GM04503 (cell line): Measurements from ENCODE around the gene KRTAP4-6.
"Not testable (repeated sequence)": the region's sequence is repeated elsewhere in the genome, so short reads cannot be mapped to it uniquely, and the experiment has no call there.

ENCODE experiments used
- DNase-seq: peaks from one replicate; pipeline ENCODE4 v3.0.0-alpha.2; 2012; ENCODE audit warnings: low read depth

Gene KRTAP4-6

DNA sequence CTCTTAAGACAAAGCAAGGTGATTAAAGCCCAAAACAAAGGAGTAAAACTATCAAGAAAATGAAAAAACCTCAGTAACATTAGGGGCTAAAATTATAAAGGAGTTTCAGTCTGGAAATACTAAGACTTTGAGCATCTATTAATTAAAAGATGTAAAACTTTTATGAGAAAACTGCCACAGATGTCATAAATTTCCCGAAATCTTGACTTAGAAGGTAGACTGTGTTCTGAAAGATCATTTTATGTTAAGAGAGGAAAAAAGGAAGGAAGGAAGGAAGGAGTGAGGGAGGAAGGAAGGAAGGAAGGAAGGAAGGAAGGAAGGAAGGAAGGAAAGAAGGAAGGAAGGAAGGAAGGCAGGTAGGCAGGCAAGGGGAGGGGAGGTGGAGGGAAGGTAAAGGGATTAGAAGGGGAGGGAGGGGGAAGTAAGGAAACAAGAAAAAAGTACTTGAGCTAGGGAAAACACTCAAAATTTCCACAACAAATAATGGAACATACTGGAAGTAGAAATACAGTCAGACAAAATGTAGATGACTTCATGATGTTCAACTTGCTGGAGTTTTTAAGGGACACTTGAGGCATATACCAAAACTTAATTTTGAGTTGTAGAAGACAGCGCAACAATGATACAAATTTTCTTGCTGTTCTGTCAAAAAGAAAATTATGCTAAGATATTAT is 7.3 kb upstream of the KRTAP4-6 start:
- no peak for DNase-seq

DNA sequence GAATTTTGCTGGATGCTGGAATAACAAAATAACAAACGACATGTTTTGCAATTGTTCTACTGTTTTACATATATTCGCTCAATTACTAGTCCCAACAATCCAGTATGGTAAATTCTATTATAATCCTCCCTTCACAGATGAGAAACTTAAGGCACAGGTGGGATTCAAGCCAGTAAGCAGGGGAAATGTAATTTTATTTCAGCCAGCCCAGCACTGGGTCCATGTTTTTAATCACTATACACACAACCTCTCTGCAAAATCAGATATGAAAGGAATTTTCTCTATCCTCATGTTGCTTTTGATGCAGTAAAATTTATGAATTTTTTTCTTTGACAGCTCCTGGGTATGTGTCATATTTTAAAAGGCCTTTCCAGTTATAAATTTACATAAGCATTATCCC is 4.9 kb upstream of the KRTAP4-6 start:
- no peak for DNase-seq

DNA sequence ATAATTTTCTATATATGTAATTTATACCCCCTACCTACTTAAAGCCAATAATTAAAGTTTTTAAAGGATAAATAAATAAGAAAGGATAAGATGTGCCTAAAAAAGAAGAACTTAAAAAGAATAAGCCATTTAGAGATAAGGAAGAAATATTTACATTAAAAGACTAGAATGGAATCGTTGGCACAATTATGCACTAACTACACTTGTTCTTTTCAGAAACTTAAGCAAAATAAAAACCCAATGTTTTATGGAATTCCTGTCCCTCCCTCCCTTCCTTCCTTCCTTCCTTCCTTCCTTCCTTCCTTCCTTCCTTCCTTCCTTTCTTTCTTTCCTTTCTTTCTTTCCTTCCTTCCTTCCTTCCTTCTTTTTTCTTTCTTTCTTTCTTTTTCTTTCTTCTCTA is 4.5 kb upstream of the KRTAP4-6 start:
- DNase-seq: no peak

- no peak for DNase-seq
These were observed 1.0 kb upstream of the KRTAP4-6 start for GRCh38 chr17:41141361-41141760.

GRCh38 chr17:41139865-41140264 is 479 bp downstream of the KRTAP4-6 start:
- not testable (repeated sequence) for DNase-seq

GRCh38 chr17:41133880-41134735 is 6.2 kb downstream of the KRTAP4-6 start:
- DNase-seq: no peak

- no peak for DNase-seq
These were observed 8.4 kb downstream of the KRTAP4-6 start for GRCh38 chr17:41131979-41132378.

DNA sequence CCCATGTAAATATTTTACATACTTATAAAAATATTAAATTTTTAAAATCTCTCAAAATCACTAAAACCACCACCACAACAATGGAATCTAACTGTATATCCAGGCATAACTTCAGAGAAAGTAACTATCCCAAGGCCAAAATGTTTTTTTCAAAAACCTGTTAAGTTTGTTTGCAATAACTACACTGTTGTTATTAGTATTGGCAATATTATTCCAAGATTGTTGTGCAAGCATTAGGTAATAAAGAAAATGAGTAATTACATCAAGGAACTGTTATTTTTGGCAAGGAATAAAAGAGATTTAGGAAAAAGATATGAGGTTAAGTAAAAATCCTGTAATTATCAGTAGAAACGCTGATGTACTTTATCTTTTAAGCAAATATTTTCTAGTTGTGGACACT is 13.0 kb downstream of the KRTAP4-6 start:
- DNase-seq: no peak

DNA sequence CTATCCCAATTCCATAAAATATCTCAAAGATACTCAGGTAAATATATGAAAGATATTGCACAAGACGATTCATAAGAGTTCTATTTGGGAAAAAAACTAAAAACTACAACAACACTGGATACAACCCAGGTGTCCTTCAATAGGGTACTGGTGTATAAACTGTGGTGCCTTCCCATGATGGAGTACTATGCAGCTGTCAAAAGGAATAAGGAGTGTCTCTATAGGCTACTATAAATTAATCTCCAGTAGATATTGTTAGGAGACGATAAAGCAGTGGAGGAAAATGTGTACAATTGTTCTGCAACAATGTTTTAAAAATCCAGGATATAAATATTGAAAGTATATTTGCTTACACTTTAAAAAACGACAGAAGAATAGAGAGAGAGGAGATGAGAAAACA is 13.9 kb downstream of the KRTAP4-6 start:
- DNase-seq: no peak

DNA sequence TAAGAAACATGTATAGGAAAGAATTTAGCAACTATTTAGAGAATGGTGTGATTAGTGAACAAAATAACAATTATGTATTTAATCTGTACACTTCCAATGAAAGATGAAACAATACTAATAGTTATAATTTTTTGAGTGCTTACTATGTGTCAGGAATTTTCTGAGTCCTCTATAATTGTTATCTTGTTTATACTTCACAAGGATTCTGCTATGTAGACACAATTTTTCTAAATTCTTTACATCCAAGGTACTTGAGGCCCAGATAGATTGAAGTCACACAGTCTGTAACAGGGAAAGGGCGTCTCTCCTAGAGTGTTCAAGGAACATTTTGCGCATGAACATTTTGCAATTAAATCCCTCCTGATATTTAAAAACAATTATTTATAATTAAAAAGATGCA is 15.3 kb downstream of the KRTAP4-6 start:
- no peak for DNase-seq

DNA sequence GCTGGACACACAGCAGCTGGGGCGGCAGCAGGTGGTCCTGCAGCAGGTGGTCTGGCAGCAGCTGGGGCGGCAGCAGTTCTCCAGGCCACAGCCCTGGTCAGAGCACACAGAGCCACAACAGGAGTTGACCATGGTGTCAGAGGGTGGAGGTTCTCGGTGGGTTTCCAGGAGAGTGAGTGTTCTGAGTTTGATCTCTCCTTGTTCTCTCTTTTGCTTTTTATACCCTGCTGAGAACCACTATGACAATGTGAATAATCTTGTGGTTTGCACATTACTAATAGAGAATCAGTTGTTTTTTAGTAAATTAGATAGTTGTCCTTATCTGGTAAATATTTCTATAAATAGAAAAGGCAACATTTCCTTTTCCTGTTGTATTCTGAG is 16.4 kb downstream of the KRTAP4-6 start, which contains the start of gene KRTAP4-12:
Gene KRTAP4-12 (minus strand): TSS at position 192 of the 381 bp plus-strand sequence. CDS start 60 bp downstream, at position 132.
- not testable (repeated sequence) for DNase-seq

DNA sequence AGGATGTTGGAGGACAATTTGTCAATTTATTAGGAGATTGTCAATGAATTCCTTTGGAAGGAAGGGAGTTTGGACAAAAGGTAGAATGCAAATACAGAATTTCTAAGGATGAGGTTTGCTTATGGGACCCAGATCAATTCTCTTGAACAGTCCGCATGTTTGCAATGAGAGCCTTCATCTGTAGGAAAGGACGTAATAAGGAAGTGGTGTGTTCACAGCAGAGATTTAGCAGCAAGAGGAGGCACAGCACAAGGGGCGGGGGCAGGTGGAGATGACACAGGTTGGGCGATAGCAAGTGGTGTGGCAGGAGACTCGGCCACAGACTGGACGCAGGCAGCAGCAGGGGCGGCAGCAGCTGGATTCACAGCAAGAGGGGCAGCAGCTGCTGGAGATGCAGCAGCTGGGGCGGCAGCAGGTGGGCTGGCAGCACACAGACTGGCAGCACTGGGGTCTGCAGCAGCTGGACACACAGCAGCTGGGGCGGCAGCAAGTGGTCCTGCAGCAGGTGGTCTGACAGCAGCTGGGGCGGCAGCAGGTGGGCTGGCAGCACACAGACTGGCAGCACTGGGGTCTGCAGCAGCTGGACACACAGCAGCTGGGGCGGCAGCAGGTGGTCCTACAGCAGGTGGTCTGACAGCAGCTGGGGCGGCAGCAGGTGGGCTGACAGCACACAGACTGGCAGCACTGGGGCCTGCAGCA is 16.9 kb downstream of the KRTAP4-6 start:
- not testable (repeated sequence) for DNase-seq

GRCh38 chr17:41121742-41122141 is 18.6 kb downstream of the KRTAP4-6 start:
- no peak for DNase-seq

DNA sequence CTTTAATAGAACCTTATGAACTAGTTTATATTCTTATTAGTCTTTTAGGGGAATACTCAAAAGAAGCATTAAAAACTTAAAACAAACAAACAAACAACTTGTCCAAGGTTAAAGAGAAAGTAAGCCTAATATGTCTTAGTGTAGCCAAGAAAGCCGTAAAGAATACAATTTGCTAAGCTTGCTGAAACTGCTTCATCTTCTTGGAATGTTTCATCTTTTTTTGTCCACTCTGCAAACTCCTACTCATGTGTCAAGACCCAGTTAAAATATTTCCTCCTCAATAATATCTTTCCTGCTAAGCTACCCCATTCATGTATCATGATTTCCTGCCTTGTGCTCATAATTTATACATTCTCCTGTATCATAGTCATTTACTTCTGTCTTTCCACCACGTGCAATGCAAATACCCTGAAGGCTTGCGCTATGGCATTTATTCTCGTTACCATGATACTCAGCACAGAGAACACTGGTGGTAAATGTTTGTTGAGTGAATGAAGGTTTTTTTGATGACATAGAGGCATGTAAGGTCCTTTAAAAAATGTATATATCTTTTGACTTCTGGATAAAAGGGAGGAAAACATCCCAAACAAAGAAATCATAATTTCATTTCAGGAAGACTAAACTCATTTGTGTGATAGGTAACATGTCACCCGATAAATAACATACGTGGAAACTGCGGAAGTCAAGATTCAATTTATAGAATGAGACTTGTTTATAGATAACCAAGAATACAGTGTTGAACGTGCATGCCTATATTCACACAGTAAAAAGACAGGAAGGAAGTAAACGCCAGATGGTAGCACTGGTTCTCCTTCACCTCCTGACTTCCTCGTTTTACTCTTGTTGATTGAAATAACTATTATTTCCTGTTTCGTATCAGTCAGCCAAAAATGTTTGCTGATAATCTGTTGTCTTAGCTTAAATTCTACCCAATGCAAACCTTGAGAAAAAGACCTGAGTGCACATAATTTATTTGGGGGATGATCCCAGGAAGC is 20.4 kb downstream of the KRTAP4-6 start:
- DNase-seq: not testable (repeated sequence)

GRCh38 chr17:41118721-41119120 is 21.6 kb downstream of the KRTAP4-6 start:
- DNase-seq: no peak

GRCh38 chr17:41117846-41118386 is 22.4 kb downstream of the KRTAP4-6 start, which contains the start of gene KRTAP4-11:
Gene KRTAP4-11, minus strand, starts transcription at chr17:41118373. Its CDS starts 58 bp downstream, at chr17:41118315.
- DNase-seq: not testable (repeated sequence)

DNA sequence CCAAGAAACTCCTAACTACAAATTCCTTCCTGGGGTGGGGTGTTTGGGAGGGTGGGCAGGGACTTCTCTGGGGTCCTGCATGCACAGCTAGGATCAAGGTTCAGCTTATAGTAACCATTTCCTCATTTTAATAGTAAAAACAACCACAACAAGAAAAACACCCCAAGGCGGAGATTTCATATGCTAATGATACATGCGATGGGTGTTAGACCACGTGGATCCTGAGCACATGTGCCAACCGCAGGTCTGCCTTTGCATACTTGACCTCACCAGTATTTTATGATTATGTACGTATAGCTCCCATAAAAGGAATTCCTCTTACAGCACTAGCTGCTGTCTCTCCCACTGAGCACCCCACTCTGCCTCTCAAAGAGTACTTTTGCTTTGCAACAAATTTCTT is 24.0 kb downstream of the KRTAP4-6 start:
- no peak for DNase-seq

DNA sequence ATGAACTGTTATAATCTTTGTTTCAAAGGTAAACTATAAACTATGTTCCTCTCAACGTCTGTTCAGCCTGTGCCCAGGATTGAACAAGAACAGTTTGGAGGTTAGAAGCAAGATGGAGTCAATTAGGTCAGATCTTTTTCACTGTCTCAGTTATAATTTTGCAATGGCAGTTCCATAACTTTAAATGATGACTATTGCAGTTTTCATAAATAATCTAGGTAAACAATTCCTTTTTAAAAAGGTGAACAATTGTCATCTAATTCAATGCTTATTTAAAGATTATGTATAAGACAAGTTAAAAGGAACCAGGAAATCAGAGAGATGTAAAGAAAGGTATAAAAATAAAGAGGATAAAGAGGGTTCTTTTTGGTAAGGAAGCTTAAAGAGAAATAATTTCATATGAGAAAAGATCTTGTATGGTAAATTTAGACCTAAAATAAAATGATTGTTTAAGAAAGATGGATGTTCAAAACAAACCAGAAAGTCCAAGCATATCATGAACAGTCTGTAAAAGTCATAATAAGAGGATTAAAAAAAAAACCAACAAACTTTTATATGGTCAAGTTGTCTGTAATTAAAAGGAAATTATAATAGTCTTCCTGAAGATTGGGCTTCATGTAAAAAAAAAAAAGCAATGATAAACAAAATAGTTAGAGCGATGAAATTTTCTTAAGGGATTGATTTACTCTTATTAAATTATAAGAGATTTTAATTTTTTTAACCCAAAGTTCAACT is 29.0 kb downstream of the KRTAP4-6 start:
- no peak for DNase-seq

DNA sequence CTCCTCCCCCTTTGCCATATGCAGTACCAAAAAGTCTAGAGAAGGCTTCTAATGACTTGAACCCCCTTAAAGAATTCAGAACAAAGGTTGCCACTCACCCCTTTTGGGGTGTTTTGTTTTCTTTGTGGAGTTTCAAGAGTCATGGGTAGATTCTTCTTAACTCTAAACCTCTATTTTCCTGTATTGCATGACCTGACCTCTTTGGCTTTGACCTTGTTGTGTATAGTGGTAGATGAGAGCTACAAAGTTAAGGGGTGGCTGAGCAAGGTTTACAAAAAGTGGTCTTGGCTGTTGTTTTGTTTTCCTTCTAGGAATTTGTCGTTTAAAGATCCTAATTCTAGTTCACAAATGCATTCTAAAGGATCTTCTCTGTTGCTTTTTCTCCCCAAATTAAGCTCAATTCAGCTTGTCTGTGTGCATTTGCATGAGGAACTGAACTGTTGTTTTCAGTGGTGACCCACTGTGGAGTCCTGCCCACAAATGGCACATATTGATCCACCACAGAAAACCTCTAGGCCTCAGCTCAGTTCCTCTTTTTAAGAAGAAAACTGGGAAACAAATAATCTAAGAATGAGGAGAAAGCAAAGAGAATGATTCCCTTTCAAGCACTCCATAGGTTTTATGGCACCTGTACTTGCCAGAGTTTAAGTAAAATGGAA is 31.5 kb downstream of the KRTAP4-6 start:
- not testable (repeated sequence) for DNase-seq
